GM18909 (cell line): ENCODE measurements around the gene MEX3D.

Source experiments
- ATAC-seq: cut with Tn5 transposase; IDR thresholded peaks from one replicate; pipeline ENCODE4 v1.9.1; 2021; ENCODE audit warnings: mild to moderate bottlenecking; ENCODE audit not compliant: unreplicated experiment, poor library complexity

The MEX3D gene

GRCh38 chr19:1598777-1599459 is 30.8 kb upstream of the MEX3D start:
- ATAC-seq, result no peak

GRCh38 chr19:1593501-1593772 is 25.3 kb upstream of the MEX3D start:
- no peak for ATAC-seq

- peak; percentile 72 for ATAC-seq
These were observed 24.8 kb upstream of the MEX3D start, which contains the start of gene MBD3 for GRCh38 chr19:1592755-1593500. MBD3 (minus strand) TSS chr19:1592865; CDS start chr19:1592631, 234 bp downstream.

GRCh38 chr19:1592024-1592754 is 24.1 kb upstream of the MEX3D start:
- ATAC-seq, result peak; percentile 61

GRCh38 chr19:1591421-1592023 is 23.4 kb upstream of the MEX3D start:
- no peak for ATAC-seq

- ATAC-seq, result no peak
These were observed 22.7 kb upstream of the MEX3D start for GRCh38 chr19:1590641-1591397.

GRCh38 chr19:1587872-1588271 is 19.7 kb upstream of the MEX3D start:
- no peak for ATAC-seq

GRCh38 chr19:1585243-1585580 is 17.1 kb upstream of the MEX3D start:
- no peak for ATAC-seq

GRCh38 chr19:1584500-1585242 is 16.5 kb upstream of the MEX3D start:
- no peak for ATAC-seq

- ATAC-seq, result no peak
These were observed 14.1 kb upstream of the MEX3D start for GRCh38 chr19:1582201-1582600.

- ATAC-seq, result no peak
These were observed 12.8 kb upstream of the MEX3D start for GRCh38 chr19:1580957-1581356.

GRCh38 chr19:1580382-1580781 is 12.3 kb upstream of the MEX3D start:
- no peak for ATAC-seq

- ATAC-seq, result no peak
These were observed 11.1 kb upstream of the MEX3D start for GRCh38 chr19:1579222-1579621.

GRCh38 chr19:1577929-1578618 is 9.9 kb upstream of the MEX3D start:
- ATAC-seq, result no peak

- ATAC-seq, result no peak
These were observed 9.2 kb upstream of the MEX3D start for GRCh38 chr19:1577090-1577928.

GRCh38 chr19:1576242-1577089 is 8.3 kb upstream of the MEX3D start:
- no peak for ATAC-seq
